Endothelial cell of umbilical vein (primary cell): ENCODE measurements around the gene IWS1. TPM values are rescaled to one million over a fixed set of nuclear protein-coding genes. Genes with fewer than 3 reads are reported as not detected.

Source experiments
- BruUV-seq: library from RNA; stranded (reverse); fragments of 400-500 nt; replicated peaks from 2 replicates; lab custom pipeline; 2021; lab: Mats Ljungman, UMichigan
- CTCF ChIA-PET: fragments of 300-600, 350-600 bp; sonication (Branson Sonifier 250); formaldehyde crosslinking; loops from one replicate; lab custom pipeline; 2021; ENCODE audit warnings: antibody characterized with exemption, inconsistent platforms; lab: Charles Lee
- POLR2A ChIA-PET: fragments of 300-600, 350-600 bp; sonication (Branson Sonifier 250); formaldehyde crosslinking; loops from one replicate; lab custom pipeline; 2021; ENCODE audit warnings: antibody characterized with exemption, inconsistent platforms; lab: Charles Lee
- DNase-seq: peaks from one replicate; pipeline ENCODE4 v3.0.0-alpha.2; 2011; ENCODE audit warnings: low read depth, low spot score
- FAIRE-seq: peaks from 2 replicates; lab custom pipeline; 2011; peaks lifted over from hg19 to GRCh38; lab: Jason Lieb, UNC
- H2AFZ ChIP-seq: 2 replicates; pipeline ENCODE4 v1.6.0; 2012; ENCODE audit warnings: low read depth, low read length, control low read depth, inconsistent platforms
- H3K27ac ChIP-seq: 2 replicates; pipeline ENCODE4 v1.5.1; 2011; ENCODE audit warnings: low read depth, mild to moderate bottlenecking, control low read depth, low read length, moderate library complexity; ENCODE audit not compliant: insufficient read depth
- H3K27me3 ChIP-seq, 2 experiments: 2 replicates each; pipeline versions ENCODE4 v1.6.0 to v1.6.1; 2011; ENCODE audit warnings: low read length in 2 of 2, mixed read lengths in 1 of 2; ENCODE audit not compliant: control insufficient read depth in 2 of 2, insufficient read depth in 2 of 2
- H3K36me3 ChIP-seq, 2 experiments: 2 replicates in 1 of 2; 3 replicates in 1 of 2; pipeline ENCODE4 v1.5.1; 2011; ENCODE audit warnings: low read length in 2 of 2, mild to moderate bottlenecking in 1 of 2, moderate library complexity in 1 of 2; ENCODE audit not compliant: control insufficient read depth in 2 of 2, insufficient read depth in 2 of 2; ENCODE audit errors: extremely low read depth in 1 of 2
- H3K4me1 ChIP-seq: 3 replicates; pipeline ENCODE4 v1.5.1; 2011; ENCODE audit warnings: mild to moderate bottlenecking, low read length; ENCODE audit not compliant: control insufficient read depth, insufficient read depth; ENCODE audit errors: extremely low read depth
- H3K4me2 ChIP-seq: 2 replicates; pipeline ENCODE4 v1.6.1; 2011; ENCODE audit warnings: low read length, control low read depth, mixed read lengths; ENCODE audit not compliant: insufficient read depth
- H3K4me3 ChIP-seq, 3 experiments: fragments of 200-600 bp in 1 of 3; sonication (generic), shearing (Covaris generic) in 1 of 3; replicated peaks in 1 of 3; 2 replicates each; pipeline ENCODE4 v1.5.1; 2011 to 2016; ENCODE audit warnings: control low read depth in 3 of 3, low read length in 3 of 3, mild to moderate bottlenecking in 2 of 3, inconsistent platforms in 1 of 3, low read depth in 1 of 3, moderate library complexity in 1 of 3; ENCODE audit not compliant: insufficient read depth in 1 of 3
- H3K79me2 ChIP-seq: 2 replicates; pipeline ENCODE4 v1.6.0; 2012; ENCODE audit warnings: low read length, inconsistent platforms; ENCODE audit not compliant: control insufficient read depth, insufficient read depth
- H3K9ac ChIP-seq: replicated peaks from 2 replicates; pipeline ENCODE3; 2011; ENCODE audit warnings: low read length, control low read depth; ENCODE audit not compliant: insufficient read depth; ENCODE audit errors: extremely low read depth
- H3K9me1 ChIP-seq: replicated peaks from 3 replicates; pipeline ENCODE4 v1.6.0; 2011; ENCODE audit warnings: mild to moderate bottlenecking, low read length; ENCODE audit not compliant: control insufficient read depth, insufficient read depth; ENCODE audit errors: extremely low read depth
- H3K9me3 ChIP-seq: replicated peaks from 2 replicates; pipeline ENCODE4 v1.5.1; 2012; ENCODE audit warnings: low read length, inconsistent platforms; ENCODE audit not compliant: control insufficient read depth, insufficient read depth
- H4K20me1 ChIP-seq: replicated peaks from 2 replicates; pipeline ENCODE3; 2011; ENCODE audit warnings: mild to moderate bottlenecking, low read length; ENCODE audit not compliant: control insufficient read depth, insufficient read depth; ENCODE audit errors: extremely low read depth
- CTCF ChIP-seq, 2 donors: IDR thresholded peaks; 1 replicate in 1 of 2; 2 replicates in 1 of 2; pipeline ENCODE4 v1.5.1; 2011; ENCODE audit warnings: low read length in 2 of 2, mild to moderate bottlenecking in 2 of 2, moderate library complexity in 2 of 2, control low read depth in 1 of 2, inconsistent platforms in 1 of 2, low read depth in 1 of 2; ENCODE audit not compliant: insufficient read depth in 1 of 2; ENCODE audit errors: extremely low read depth in 1 of 2
- FOS ChIP-seq: IDR thresholded peaks from 2 replicates; pipeline ENCODE4 v1.6.1; 2011; ENCODE audit warnings: mild to moderate bottlenecking, low read length, moderate library complexity, borderline replicate concordance; ENCODE audit not compliant: insufficient read depth
- GATA2 ChIP-seq: IDR thresholded peaks from 2 replicates; pipeline ENCODE4 v1.7.0; 2011; ENCODE audit warnings: low read depth, mild to moderate bottlenecking, moderate library complexity, mixed read lengths, low read length; ENCODE audit not compliant: insufficient read length, insufficient read depth
- JUN ChIP-seq: IDR thresholded peaks from 2 replicates; pipeline ENCODE4 v1.6.1; 2011; ENCODE audit warnings: borderline replicate concordance, low read depth; ENCODE audit not compliant: insufficient read length, insufficient read depth
- MAX ChIP-seq: IDR thresholded peaks from 2 replicates; pipeline ENCODE4 v1.6.1; 2011; ENCODE audit not compliant: insufficient read depth, insufficient read length
- MYC ChIP-seq: IDR thresholded peaks from one replicate; pipeline ENCODE4 v1.6.1; 2011; ENCODE audit warnings: mild to moderate bottlenecking, low read depth, low read length
- POLR2A ChIP-seq: IDR thresholded peaks from 2 replicates; pipeline ENCODE4 v1.6.1; 2012; ENCODE audit warnings: low read depth, mild to moderate bottlenecking, control low read depth, low read length
- POLR2AphosphoS5 ChIP-seq: IDR thresholded peaks from 2 replicates; pipeline ENCODE4 v1.6.1; 2012; ENCODE audit warnings: low read depth, mild to moderate bottlenecking, control low read depth, low read length, moderate library complexity; ENCODE audit not compliant: insufficient read depth
- dilution Hi-C: fragments of 300-500 bp; cut with MboI; formaldehyde crosslinking; loops from one replicate; pipeline ENCODE4 v1.15.0; 2019; ENCODE audit warnings: low sequenced_read_pairs; ENCODE audit not compliant: extremely low pct_ligation_motif_present
- intact Hi-C: fragments of 100-400 bp; cut with micrococcal nuclease; formaldehyde crosslinking; loops from one replicate; pipeline ENCODE4 v1.10.0; 2022
- polyA plus RNA-seq, 4 experiments: library from polyadenylated mRNA; depleted of rRNA in 3 of 4; stranded (reverse) in 3 of 4; unstranded in 1 of 4; fragments of >200 nt; gene quantifications; 2 replicates each; pipeline versions ENCODE4 v1.2.1 to v1.2.3, GENCODE V29; 2011 to 2012; ENCODE audit warnings: missing spikeins in 1 of 4
- total RNA-seq: library from RNA; stranded (reverse); gene quantifications from 2 replicates; pipeline ENCODE4 v1.2.3, GENCODE V29; 2021

Gene IWS1
- total and polyA plus RNA-seq, 2 donors (not counting 3 experiments of a cell fraction or from before 2014, with no cell fraction given) = 14.7 to 51.0 TPM

DNA sequence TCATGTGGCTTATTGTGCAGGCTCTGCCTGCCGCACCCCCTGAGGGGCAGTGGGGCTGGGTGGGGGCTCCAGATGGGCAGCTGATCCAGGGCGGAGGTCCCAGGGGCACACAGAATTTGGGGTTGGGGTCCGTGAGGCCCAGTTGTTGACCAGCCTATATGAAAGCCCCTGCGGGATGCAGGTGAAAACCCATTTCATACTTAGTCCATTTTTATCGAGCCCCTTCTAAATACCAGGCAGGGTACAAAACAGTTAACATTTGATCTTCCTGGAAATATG is 39.8 kb upstream of the IWS1 start:
- no peaks in the 10 kb centered on the region for H3K27me3 ChIP-seq
- ChIA-PET POLR2A (no interaction called here), CTCF (interaction anchor here (0.6 to 6.6 kb wide), 2 partner anchors 25 to 351 kb away, joined by 3 to 32 read pairs; no protein-coding TSS in a partner anchor)
- no peak overlapping the region for H2AFZ ChIP-seq
- no peak overlapping the region for H3K4me2 ChIP-seq
- no peaks in the 10 kb centered on the region for H3K36me3 ChIP-seq
- no peaks in the 10 kb centered on the region for H3K9me3 ChIP-seq
- no peak overlapping the region for H3K4me3 ChIP-seq
- peaks cover 5% of the 10 kb centered on the region for H3K4me1 ChIP-seq
- H4K20me1 ChIP-seq = no peaks in the 10 kb centered on the region
- no peak overlapping the region for H3K27ac ChIP-seq
- TF ChIP-seq POLR2AphosphoS5 = no peak
- no peak for TF ChIP-seq MYC
- no peak for TF ChIP-seq MAX
- no peaks in the 10 kb centered on the region for H3K79me2 ChIP-seq
- no TSS peak for BruUV-seq
- H3K9ac ChIP-seq = no peak overlapping the region
- intact Hi-C loops (no loop called here), dilution Hi-C loops (no loop called here)
- no peak for FAIRE-seq
- no peaks in the 10 kb centered on the region for H3K9me1 ChIP-seq
- DNase-seq = no peak

DNA sequence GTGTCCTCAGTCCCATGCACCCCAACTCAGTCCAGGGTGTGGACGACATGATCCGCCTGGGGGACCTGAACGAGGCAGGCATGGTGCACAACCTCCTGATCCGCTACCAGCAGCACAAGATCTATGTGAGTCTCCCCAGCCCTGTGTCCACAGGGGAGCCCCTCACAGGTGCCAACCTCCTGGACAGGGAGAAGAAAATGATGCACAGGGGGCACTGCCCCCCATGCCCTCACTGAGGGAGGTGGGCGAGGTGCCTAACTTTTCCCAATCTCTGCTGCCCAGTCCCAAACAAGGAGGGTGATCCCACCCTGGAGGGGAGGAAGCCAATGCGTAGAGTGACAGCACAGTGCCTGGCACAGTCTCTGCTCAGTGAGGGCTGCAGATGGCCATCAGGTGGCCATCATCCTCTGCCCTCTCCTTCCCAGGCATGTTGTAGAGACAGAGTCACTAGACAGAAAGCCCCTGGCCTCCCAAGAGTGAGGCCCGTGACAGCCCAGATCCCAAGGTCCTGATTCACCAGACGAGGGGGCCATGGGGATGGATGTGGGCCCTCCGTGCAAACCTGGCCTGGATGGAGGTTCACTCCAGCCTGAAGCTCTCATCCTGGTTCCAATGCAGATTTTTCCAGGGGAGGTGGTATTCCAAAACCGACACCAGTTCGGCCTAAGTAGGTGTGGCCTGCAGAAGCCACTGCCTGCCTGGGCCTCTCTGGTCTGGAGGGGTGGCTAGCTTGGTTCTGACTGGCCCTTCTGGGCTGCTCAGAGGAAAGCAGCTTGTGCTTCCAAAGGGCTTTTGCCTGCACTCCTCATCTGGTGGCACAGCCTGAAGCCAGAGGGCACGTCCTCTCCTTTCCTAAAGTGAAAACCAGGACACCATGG is 39.2 kb upstream of the IWS1 start:
- CTCF ChIA-PET = interaction anchor here (0.6 to 6.6 kb wide), 2 partner anchors 26 to 351 kb away, joined by 3 to 32 read pairs; no protein-coding TSS in a partner anchor
- dilution Hi-C loops = no loop called here
- no TSS peak for BruUV-seq
- H3K27me3 ChIP-seq = no peaks in the 10 kb centered on the region
- no peak overlapping the region for H2AFZ ChIP-seq
- DNase-seq (no peak), FAIRE-seq (no peak)
- H3K36me3 ChIP-seq = no peaks in the 10 kb centered on the region
- POLR2A ChIA-PET = no interaction called here
- no peaks in the 10 kb centered on the region for H3K9me3 ChIP-seq
- H3K4me3 ChIP-seq = no peak overlapping the region
- no peak overlapping the region for H3K9ac ChIP-seq
- intact Hi-C loops = no loop called here
- H3K79me2 ChIP-seq = no peaks in the 10 kb centered on the region
- H4K20me1 ChIP-seq = no peaks in the 10 kb centered on the region
- H3K9me1 ChIP-seq = no peaks in the 10 kb centered on the region
- H3K27ac ChIP-seq = no peak overlapping the region
- H3K4me1 ChIP-seq = peaks cover 5% of the 10 kb centered on the region
- no peak overlapping the region for H3K4me2 ChIP-seq
- no peak for TF ChIP-seq FOS
- TF ChIP-seq MAX = no peak
- no peak for TF ChIP-seq GATA2
- no peak for TF ChIP-seq POLR2A
- no peak for TF ChIP-seq MYC
- no peak for TF ChIP-seq JUN
- no peak for TF ChIP-seq POLR2AphosphoS5
- no peak for TF ChIP-seq CTCF (IDR thresholded peaks at IDR 0.05; ENCODE audit: extremely low read depth in 1 of 2, insufficient read depth in 1 of 2, low read depth in 1 of 2, low read length in 2 of 2)
